ENCODE data around the gene MZB1.
"Not testable (repeated sequence)": the region's sequence is repeated elsewhere in the genome, so short reads cannot be mapped to it uniquely, and the experiment has no call there.

The MZB1 gene

DNA sequence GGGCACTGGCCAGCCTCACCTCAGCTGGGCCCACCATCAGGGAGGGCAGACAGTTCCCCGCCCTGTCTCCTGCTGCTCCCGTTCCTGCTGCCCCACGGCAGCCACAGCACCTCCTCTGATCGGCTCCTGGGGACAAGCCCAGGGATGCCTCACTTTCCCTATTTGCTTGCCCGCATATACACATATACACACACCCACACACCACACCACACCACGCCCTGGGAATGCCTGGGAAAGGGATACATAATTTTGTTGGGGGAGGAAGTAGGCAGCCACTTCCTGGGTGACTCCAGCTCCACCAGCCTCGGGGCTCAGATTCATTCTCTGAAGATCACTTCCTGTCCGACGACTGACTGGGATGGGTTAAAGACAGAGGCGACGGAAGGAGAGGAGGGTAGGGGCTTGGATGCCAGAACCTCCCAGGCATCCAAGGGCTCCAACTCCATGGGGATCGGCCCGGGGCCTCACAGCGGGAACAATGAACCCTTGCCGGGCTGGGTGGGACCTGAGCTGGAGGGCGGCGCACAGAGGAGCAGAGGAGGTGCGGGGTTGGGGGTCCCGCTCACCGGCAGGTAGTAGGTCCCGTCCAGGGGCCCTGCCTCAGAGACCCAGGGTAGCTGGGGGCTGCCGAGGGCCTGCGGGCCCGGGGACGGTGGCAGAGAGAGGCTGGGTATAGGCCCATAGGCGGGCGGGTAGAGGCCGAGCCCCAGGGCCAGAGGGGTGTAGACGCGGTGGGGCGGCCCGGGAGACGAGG lies 2.0 kb upstream of the MZB1 start:
- DNase-seq = no peak

DNA sequence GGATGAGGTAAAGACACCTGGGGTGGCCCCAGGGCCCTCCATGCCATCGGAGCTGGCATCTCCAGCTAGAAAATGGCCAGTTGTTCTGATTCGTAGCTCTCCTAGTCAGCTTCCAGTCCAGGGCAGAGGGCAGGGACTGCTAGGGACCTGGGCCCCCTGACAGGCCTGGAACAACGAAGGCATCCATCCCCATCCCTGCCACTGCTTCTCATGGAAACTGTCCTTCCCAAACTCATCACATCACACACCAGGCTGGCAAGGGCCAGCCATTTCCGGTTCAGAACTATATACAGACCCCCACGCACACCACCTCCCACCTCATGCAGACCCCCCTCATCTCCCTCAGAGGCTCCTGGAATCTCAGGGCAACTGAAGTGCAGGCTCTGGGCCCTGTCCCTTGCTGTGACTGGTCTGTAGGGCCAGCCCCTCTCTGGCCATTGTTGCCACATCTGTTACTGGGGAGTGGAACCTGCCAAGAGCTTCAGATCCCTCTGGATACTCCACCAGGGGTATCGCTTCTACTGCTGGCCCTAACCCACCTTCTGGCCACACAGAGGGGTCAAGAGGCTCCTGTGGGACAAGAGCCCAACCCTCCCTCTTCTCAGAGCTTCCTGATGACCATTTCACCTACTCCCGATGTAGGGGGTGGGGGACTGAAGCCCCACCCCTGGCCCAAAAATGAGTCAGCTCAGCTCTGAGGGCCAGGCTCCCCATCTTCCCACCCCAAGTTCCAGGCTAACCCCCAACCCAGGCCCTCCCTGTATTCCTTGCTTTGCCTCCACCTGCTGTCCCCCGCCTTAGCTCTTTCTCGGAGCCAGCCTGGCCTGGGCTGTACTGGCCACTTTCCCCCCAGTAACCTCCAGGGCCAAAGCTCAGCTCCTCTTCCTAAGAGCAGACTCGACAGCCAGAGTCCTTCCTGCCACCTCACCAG lies 1.2 kb upstream of the MZB1 start:
- no peak for DNase-seq

DNA sequence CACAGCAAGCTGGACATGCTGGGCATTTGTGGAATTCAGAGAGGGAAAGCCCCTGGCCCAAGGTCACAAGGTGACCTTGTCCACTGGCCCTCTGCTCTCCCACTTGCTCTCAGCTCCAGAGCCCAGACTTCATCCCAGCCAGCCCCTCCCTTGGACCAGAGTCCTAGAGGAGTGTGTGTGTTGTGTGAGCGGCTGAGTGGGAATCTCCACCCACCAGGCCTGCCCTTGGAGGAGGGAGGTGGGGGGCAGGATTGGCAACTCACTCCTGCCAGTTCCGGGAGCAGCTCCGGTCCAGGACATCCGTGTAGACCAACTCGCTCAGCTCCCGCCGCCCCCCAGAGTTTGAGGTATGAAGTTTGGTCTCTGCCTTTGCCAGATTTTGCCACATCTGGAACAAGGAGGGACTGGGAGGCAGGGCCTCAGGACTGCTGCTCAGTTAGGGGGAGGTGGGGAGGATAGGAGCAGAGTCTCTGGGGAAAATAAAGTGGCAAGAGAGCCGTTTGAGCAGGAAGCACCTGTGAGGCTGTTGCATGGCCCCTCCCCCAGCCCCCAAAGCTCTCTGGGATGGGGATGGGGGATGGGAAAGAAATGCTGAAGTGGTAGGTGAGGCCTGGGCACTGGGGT lies 1.4 kb downstream of the MZB1 start:
- DNase-seq = no peak

DNA sequence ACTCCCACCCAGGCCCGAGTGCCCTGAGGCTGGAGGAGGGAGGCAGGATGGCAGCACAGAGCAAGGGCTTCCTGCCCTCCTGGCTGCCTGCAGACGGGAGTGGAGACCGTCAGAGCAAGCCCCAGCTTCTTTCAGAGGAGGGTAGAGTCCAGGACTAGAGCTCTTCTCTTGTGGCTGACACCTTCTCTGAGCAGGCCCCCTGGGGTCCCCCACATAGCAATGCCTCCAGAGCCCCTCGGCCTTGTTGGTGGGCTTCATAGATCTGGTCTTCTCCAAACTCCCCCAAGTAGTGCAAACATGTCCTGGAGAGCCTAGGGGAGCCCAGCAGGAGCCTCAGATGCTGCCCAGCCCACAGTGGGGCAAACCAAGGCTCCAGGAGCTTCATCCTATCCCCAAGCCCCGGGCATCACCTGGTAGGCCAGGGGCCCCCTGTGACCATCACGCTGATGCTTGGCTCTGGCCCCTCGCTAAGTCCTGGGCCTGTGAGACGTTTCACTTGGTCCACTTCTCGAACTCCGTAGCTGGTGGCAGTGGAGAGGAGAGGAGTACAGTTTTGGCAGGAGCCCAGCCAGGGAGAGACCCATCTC lies 2.0 kb downstream of the MZB1 start:
- DNase-seq = no peak

DNA sequence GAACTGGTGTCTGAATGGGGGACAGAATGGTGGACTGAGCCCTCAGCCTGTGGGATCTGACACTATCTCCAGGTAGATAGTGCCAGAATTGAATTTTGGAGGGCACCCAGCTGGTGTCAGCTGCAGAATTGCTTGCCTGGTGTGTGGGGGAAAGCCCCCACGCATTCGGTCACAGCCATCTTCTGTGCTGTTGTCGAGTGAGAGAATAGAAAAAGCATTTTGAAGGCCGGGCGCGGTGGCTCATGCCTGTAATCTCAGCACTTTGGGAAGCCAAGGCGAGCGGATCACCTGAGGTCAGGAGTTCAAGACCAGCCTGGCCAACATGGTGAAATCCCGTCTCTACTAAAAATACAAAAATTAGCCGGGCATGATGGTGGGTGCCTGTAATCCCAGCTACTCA lies 2.8 kb downstream of the MZB1 start:
- DNase-seq = not testable (repeated sequence)

DNA sequence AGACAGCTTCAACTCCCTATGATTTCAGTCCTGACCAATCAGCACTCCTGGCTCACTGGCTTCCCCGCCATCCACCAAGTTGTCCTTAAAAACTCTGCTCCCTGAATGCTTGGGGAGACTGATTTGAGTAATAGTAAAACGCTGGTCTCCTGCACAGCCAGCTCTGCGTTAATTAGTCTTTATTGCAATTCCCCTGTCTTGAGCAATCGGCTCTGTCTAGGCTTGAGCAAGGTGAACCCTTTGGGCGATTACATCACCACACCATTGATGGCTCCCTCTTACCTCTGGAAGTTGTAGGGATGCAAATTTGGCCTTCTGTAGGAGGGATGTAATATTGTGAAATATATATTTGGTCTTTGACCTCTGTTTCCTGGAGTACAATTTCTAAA lies 3.7 kb downstream of the MZB1 start:
- no peak for DNase-seq

DNA sequence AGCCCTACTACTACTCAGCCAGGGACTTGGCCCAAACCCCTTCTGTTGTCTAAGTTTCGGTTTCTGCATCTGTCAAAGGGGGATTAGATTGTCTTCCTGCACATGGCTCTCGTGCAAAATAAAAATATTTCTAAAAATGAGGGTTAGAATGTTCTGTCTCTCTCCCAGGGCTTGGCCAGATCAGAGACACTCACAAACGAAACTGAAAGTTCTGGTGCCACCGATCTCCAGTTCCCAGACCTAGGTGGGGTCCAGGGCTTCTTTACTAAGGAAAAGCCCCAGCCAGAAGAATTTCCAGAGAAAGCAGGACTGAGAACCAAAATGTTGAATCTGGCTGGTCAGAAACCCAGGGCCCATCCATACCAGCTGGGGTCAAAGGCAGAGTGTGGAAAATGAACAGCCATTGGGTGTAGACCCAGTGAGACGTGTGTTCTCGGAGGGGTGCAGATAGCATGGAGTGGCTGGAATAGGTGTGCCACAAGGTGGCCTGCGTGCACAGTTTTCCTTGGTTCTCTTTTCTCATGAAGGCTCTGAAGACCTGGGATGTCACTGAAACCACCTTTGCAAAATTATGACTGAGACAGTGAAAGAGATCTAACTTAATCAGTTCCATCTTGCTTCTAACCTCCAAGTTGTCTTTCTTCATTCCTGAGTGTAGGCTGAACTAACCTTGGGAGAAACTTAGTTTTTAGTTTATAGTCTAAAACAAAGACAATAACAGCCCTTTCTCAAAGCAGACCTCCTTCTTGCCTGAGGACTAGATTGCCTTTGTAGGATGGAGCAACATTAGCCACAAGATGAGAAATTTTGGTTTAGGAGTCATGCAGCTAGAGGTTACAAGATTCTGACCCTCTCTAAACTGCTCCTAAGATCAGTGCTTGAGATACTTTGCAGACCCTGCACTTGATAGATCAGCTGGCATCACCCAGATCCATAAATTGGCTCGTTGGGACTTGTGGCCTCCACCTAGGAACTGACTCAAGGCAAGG lies 4.4 kb downstream of the MZB1 start:
- no peak for DNase-seq

DNA sequence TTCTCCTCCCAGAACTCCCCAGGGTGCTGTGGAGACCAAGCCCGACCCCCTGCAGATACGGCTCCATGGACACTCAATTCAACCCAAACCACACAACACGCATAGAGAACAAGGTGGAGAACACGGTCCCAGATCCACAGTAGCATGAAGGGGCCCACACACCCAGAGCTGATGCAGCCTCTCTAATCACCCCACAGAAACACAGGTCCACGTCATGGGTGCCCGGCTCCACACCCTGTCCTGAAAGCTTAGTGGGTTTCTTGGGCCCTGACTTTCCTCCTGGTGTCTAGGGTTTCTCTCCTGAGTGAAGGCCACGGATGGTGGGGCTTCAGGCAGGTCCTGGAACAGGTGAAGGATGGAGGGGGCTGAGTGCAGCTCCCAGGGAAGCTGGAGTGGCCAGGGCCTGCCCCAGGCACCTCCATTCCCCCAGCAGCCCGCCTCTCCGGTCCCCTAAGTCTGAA lies 5.1 kb downstream of the MZB1 start:
- DNase-seq = no peak

DNA sequence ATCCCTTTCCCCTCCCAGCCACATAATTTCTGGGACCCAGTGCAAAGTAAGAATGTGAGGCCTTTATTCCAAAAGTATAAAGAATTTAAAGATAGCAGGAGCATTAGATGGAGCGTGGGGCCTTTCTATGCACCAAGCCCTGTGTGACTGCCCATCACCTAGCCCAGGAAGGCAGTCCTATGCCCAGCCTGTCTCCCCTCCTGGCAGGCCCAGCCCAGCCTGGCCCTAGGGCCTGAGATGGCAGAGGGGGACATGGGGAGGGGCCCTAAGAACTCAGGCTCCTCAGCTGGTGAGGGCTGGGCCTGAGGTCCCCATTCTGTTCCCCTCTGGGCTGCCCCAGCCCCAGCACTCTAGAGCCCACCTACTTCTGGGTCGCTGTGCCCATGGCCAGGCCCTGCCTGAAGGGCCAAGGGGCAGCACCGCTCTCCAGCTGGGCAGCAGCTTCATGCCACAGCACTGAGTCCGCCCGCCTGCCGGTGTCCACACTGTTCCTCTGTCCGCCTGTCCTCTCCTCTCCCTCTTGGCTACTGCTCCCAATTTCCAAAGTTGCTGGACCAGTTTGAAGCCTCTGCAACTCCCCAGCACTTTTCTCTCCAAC lies 5.6 kb downstream of the MZB1 start:
- DNase-seq = no peak

DNA sequence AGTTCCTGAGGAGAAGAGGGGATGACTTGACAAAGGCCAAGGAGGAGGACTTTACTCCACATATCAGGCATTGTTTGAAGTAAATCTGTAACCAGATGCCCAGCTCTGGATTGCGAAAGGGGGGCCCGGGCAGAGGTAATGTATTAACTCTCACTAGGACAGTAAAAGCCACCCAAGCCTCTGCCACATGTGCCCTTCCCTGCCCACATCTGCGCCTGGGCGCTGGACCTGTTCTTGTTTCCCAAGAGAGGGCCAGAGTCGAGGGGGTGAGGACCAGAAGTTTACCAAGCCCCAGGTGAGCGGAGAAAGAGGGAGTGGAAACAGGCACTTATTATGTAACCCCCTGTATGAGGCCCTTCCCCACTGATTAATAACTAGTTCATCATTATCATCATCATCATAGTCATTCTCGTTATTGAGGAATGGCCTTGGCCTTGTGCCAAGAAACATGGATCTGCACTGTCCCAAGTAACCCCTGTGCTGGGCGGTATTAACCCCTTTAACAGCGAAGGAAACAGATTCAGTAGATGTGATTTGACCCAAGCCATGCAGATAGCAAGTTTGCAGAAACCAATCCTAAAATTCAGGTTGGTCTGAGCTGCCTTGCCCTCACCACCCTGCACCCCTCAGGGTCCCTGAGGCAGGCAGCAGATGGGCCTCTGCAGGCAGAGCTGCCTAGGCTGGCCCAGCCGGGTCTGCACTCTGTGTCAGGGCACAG lies 6.3 kb downstream of the MZB1 start, which contains the start of gene SLC23A1:
TSS of gene SLC23A1 (minus strand) at position 23 of the 718 bp plus-strand sequence. CDS start 44 bp downstream, outside the sequence.
- DNase-seq = no peak

DNA sequence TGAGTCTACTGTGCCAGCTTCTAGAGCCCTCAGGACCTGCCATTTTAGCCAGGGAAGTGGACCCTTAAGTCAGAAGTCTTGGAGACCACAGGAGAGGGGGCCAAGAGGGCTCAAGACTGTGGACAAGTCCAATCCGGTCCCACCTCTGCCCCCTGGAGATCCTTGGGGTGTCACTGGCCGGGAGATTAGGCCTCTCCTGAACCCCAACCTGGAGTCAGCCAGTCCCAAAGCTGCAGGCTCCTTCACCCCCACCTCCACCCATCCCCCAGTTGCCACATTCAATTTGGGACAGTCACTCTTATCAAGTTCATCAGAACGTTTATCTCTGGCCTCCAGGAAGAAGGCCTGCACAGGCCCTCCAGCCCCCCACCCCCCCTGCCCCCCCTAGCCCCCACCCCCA lies 6.9 kb downstream of the MZB1 start:
- no peak for DNase-seq

DNA sequence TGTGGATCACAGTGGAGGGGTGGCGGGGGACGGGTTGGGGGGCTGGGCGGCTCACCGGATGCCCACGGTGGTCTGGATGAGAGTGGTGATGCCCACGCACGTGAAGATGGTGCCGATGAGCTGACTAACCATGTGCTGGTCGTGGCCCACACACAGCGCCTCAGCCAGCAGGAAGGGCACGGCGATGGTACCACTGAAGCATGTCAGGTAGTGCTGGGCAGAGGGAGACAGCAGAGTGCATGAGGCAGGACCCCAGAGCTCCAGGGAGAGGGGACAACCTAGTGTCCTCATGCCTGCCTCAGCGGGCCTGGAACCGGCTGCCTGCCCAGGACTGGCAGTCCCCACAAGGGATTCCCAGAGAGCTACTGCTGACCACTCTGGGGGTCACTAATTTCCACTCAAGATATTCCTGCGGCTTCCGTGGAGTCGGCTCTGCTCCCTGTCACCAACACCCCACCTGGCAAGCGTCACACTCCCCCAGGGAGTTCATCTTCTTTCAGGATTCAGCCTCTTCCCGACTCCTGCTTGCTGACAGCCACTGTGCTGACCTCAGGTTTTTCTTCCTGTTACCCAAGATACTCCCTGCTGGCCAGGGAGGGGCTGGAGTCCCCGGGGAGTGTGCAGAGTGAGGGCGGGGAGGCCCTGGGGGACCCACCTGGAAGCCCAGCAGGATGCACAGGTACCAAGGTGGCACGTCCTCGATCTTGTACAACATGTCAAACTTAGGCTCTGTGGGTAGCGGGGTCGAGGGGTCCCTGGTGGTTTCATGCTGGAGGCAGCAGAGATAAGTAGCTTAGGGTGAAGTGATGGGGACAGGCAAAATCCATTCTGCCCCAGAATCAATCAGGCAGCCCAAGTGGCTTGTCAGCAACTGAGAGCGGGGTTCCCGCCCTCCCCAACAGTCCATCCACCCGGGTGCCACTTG lies 7.6 kb downstream of the MZB1 start:
- DNase-seq = no peak

DNA sequence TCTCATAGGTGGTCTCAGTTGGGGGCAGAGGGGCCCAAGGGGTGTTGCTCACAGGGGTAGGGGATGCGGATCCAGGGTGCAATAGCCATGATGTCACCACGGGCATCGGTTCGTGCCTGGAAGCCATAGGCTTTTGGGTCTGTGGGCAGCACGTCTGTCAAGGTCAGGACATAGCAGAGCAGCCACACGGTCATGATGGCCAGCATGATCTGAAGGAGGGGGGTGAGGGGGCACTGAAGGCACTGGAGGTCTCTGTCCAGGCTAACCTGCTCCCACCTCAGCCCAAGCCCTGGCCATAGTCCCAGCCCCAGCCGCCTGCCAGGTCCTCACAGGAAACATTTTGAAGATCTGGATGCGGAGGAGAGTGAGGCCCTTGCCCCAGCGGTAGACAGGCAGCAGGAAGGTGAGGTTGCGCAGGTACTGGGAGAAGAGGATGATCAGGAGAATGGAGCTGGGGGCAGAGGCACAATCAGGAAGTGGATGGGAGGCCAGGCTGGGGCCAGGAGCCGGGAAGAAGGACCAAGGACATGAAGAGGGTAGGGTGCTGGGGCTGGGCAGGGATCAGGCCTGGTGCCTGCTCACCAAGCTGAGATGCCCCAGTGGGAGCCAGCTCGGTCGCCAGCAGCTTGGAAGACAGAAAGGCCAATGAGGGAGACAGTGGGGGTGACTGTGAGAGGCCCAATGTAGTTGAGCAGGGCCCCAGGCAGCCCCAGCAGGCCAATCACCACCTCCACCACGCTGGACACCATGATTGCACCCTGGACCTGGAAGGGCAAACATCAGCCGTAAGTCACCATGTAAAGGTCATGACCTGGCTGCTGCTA lies 9.9 kb downstream of the MZB1 start:
- no peak for DNase-seq

DNA sequence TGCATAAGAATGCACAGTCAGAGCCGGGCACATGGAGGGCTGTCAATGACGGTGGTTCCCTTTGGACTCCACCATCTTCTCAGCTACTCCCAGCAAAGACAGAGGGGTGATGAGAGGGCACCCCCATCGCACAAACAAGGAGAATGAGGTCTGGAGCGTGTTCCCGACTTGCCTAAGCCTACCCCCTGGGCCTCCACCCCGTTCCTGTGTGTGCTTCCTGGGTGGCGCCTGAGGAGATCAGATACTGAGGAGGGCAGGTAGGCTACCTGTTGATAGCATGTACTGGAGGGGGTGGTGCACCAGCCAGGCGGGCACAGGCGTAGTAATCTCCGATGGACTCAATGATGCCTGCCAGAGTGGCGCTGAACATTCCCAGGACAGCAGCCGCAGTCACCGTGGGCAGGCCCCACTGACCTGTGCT lies 10.8 kb downstream of the MZB1 start:
- no peak for DNase-seq

DNA sequence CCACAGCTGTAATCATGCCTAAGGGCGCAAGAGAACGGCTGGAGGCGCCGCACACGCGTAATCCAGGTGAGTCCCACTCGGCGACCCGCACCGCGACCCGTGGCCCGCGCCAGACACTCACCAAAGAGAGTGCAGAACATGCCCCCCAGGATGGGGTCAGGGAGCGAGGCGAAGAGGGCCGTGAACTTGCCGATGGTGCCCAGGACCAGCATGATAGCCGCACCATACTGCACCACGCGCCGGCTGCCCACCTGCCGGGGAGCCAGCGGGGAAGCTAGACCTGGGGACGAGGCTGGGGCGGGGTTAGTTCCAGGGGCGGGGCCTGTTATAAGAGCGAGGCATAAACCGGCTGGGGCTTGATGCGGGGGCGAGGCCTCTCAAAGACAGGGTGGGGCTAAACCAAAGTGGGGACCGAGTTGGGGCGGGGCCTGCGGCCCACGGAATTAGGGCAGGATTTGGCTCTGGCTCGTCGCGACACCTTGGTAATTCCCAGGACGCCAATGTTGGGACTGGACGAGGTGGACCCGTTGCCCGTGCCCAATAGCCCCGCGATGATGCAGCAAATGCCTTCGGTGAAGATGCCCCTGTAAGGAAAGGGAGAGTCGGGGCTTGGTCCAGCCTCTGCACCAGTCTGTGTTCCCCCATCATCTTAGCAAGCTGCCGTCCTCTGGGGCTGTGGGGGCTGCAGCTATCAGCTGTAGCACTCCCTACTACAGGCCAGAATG lies 11.4 kb downstream of the MZB1 start:
- no peak for DNase-seq

DNA sequence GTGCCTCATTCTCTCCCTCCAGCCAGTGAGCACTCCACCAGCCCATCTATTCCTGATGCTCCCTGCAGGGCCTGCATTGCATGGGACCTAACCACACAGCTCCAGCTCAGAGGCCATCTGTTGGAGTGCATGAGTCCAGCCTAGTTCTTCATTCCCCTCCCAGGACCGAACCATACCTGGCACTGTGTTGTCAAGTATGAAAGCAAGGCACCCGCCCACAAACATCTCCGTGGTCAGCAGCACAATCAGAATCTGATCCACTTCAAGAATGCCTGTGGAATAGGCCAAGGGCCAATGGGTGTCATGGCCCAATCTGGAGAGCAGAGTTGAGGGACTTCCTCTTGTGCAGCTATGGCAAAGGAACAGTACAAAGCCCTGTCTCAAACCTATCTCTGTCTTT lies 12.5 kb downstream of the MZB1 start:
- no peak for DNase-seq

DNA sequence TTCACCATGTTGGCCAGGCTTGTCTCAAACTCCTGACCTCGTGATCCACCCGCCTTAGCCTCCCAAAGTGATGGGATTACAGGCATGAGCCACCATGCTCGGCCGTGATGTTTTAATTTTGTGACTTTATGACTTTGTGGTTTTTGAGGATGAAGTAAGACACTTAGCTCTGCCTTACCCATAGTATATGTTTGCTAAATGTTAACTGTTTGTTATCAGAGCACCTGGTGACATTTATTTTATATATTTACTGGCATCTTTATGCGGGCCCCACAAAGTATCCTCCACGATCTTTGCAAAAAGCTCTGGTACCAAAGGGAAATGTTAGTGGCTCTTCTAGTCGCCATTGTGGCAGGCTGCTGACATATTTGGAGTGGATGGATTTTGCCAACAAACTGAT lies 13.3 kb downstream of the MZB1 start:
- no peak for DNase-seq

DNA sequence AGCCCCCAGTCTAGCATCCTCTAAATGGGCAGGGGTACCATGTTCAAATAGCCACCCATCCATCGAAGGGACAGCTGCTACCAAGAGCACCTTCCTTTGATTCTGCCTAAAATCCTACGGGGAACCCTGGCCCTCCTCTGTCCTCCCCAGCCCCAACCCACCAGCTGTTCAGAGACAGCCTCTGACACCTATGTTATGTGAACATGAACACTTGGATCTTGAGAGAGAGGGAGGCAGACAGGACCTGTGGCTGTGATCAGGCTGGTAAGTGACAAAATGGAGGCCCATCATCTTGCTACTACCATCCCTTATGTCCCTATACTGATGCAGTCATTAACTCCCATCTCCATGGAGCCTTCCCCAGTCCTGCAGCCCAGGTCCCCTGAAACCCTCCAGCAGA lies 14.8 kb downstream of the MZB1 start:
- no peak for DNase-seq

All from activated gamma-delta T cell treated with Interleukin-2 at 50 U/mL for 16 hours (primary cell).